PC-3 (cell line): ENCODE data around the gene PAK4. TPM values are rescaled to one million over a fixed set of nuclear protein-coding genes. Genes with fewer than 3 reads are reported as not detected.

Experiments
- ATAC-seq: fragments of 200-7000 bp; cut with Tn5 transposase; 2 replicates; pipeline ENCODE4 v1.9.1; 2020; ENCODE audit warnings: mild to moderate bottlenecking, moderate library complexity
- BruUV-seq: library from RNA; stranded (reverse); fragments of 400-500 nt; replicated peaks from 2 replicates; lab custom pipeline; 2021; lab: Mats Ljungman, UMichigan
- CTCF ChIA-PET: fragments of 300-600 bp; sonication (Branson Sonifier 250); formaldehyde crosslinking; loops from one replicate; lab custom pipeline; 2022; ENCODE audit warnings: antibody characterized with exemption; lab: Charles Lee
- POLR2A ChIA-PET: fragments of 300-600 bp; sonication (Branson Sonifier 250); formaldehyde crosslinking; loops from one replicate; lab custom pipeline; 2022; ENCODE audit warnings: antibody characterized with exemption; ENCODE audit not compliant: unreplicated experiment; lab: Charles Lee
- DNase-seq: peaks from one replicate; pipeline ENCODE4 v3.0.0-alpha.2; 2015
- H2AFZ ChIP-seq: fragments of 300-600 bp; sonication (generic); 2 replicates; pipeline ENCODE4 v1.6.0; 2016; ENCODE audit warnings: antibody characterized with exemption, low read length
- H3F3A ChIP-seq: fragments of 300-600 bp; sonication (generic); one replicate; pipeline ENCODE4 v1.6.0; 2017; ENCODE audit warnings: antibody characterized with exemption, low read length, control low read depth, mild to moderate bottlenecking; ENCODE audit not compliant: unreplicated experiment
- H3K27ac ChIP-seq: fragments of 300-600 bp; sonication (generic); 2 replicates; pipeline ENCODE4 v1.5.1; 2016; ENCODE audit warnings: mild to moderate bottlenecking, low read length
- H3K27me3 ChIP-seq: fragments of 300-600 bp; sonication (generic); 2 replicates; pipeline ENCODE4 v1.6.1; 2016; ENCODE audit warnings: low read length, mixed read lengths
- H3K36me3 ChIP-seq: fragments of 300-600 bp; sonication (generic); 2 replicates; pipeline ENCODE4 v1.6.1; 2016; ENCODE audit warnings: low read depth, mixed run types, low read length, mixed read lengths
- H3K4me1 ChIP-seq: fragments of 300-600 bp; sonication (generic); 2 replicates; pipeline ENCODE4 v1.5.1; 2016; ENCODE audit warnings: low read length; ENCODE audit not compliant: insufficient read depth
- H3K4me2 ChIP-seq: fragments of 300-600 bp; sonication (generic); 2 replicates; pipeline ENCODE4 v1.6.0; 2016; ENCODE audit warnings: low read length
- H3K4me3 ChIP-seq: fragments of 300-600 bp; sonication (generic); 2 replicates; pipeline ENCODE4 v1.5.1; 2016; ENCODE audit warnings: mild to moderate bottlenecking, low read length, mixed read lengths
- H3K79me2 ChIP-seq: fragments of 300-600 bp; sonication (generic); 2 replicates; pipeline ENCODE4 v1.6.1; 2017; ENCODE audit warnings: low read length, mixed read lengths
- H3K9ac ChIP-seq: fragments of 300-600 bp; sonication (generic); 2 replicates; pipeline ENCODE4 v1.6.0; 2016; ENCODE audit warnings: mild to moderate bottlenecking, low read length
- H3K9me2 ChIP-seq: fragments of 300-600 bp; sonication (generic); replicated peaks from 2 replicates; pipeline ENCODE4 v1.6.1; 2016; ENCODE audit warnings: mixed run types, low read length, mixed read lengths
- H3K9me3 ChIP-seq: fragments of 300-600 bp; sonication (generic); 2 replicates; pipeline ENCODE4 v1.6.1; 2016; ENCODE audit warnings: low read length, mixed read lengths
- H4K20me1 ChIP-seq: fragments of 300-600 bp; sonication (generic); 2 replicates; pipeline ENCODE4 v1.6.1; 2016; ENCODE audit warnings: low read length, mixed read lengths
- EZH2 ChIP-seq: fragments of 300-600 bp; sonication (generic); IDR thresholded peaks from one replicate; pipeline ENCODE4 v1.6.1; 2017; ENCODE audit warnings: antibody characterized with exemption, mild to moderate bottlenecking, low read length; ENCODE audit not compliant: unreplicated experiment
- EZH2phosphoT487 ChIP-seq: fragments of 300-600 bp; sonication (generic); IDR thresholded peaks from 2 replicates; pipeline ENCODE4 v1.6.1; 2018; ENCODE audit warnings: mild to moderate bottlenecking, antibody characterized with exemption, low read length, borderline replicate concordance
- intact Hi-C: fragments of 100-400 bp; cut with micrococcal nuclease; formaldehyde crosslinking; loops from 2 replicates; pipeline ENCODE4 v1.9.0; 2023
- total RNA-seq: library from RNA; depleted of rRNA; stranded (reverse); fragments of >200 nt; gene quantifications from 2 replicates; pipeline ENCODE4 v1.2.3, GENCODE V29; 2014
- TF ChIP-seq, protein P1 (sequence below): fragments of 300-600 bp; sonication (generic); conservative IDR thresholded peaks from 2 replicates; pipeline ENCODE4 v1.5.1; 2017; ENCODE audit warnings: antibody characterized with exemption, low read depth, mild to moderate bottlenecking, low read length

The PAK4 gene
- total RNA-seq, 1 experiment from 2014 or later: 13.5 TPM

DNA sequence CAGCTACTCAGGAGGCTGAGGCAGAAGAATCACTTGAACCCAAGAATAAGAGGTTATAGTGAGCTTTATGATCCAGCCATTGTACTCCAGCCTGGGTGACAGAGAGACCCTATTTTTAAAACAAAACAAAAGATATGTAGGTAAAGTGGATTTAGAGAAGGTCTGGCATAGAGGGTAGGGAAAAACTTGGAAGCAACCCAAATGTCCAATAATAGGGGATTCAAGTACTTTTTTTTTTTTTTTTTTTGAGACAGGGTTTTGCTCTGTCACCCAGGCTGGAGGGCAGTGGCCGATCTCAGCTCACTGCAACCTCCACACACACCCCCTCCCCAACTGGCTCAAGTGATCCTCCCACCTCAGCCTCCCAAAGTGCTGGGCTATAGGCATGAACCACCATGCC lies 5.8 kb upstream of the PAK4 start:
- Histone ChIP-seq H3K36me3 (no peaks in the 10 kb centered on the region), H4K20me1 (no peaks in the 10 kb centered on the region), H2AFZ (no peak overlapping the region), H3K27ac (no peak overlapping the region), H3K9ac (no peak overlapping the region), H3K79me2 (no peaks in the 10 kb centered on the region), H3K4me1 (no peaks in the 10 kb centered on the region), H3K9me2 (no peaks in the 10 kb centered on the region), H3K9me3 (no peaks in the 10 kb centered on the region), H3K4me3 (no peak overlapping the region), H3K4me2 (no peak overlapping the region), H3K27me3 (no peaks in the 10 kb centered on the region), H3F3A (no peaks in the 10 kb centered on the region)
- ChIA-PET POLR2A (no interaction called here), CTCF (no interaction called here)
- intact Hi-C loops: loop anchor here (10.0 kb wide), 1 partner anchor 65 kb away; no protein-coding TSS in a partner anchor
- DNase-seq: no peak
- ATAC-seq: no peak
- TF ChIP-seq EZH2 (no peak), EZH2phosphoT487 (no peak)
- TF ChIP-seq, protein P1, sequence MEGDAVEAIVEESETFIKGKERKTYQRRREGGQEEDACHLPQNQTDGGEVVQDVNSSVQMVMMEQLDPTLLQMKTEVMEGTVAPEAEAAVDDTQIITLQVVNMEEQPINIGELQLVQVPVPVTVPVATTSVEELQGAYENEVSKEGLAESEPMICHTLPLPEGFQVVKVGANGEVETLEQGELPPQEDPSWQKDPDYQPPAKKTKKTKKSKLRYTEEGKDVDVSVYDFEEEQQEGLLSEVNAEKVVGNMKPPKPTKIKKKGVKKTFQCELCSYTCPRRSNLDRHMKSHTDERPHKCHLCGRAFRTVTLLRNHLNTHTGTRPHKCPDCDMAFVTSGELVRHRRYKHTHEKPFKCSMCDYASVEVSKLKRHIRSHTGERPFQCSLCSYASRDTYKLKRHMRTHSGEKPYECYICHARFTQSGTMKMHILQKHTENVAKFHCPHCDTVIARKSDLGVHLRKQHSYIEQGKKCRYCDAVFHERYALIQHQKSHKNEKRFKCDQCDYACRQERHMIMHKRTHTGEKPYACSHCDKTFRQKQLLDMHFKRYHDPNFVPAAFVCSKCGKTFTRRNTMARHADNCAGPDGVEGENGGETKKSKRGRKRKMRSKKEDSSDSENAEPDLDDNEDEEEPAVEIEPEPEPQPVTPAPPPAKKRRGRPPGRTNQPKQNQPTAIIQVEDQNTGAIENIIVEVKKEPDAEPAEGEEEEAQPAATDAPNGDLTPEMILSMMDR: no peak
- BruUV-seq: no TSS peak

DNA sequence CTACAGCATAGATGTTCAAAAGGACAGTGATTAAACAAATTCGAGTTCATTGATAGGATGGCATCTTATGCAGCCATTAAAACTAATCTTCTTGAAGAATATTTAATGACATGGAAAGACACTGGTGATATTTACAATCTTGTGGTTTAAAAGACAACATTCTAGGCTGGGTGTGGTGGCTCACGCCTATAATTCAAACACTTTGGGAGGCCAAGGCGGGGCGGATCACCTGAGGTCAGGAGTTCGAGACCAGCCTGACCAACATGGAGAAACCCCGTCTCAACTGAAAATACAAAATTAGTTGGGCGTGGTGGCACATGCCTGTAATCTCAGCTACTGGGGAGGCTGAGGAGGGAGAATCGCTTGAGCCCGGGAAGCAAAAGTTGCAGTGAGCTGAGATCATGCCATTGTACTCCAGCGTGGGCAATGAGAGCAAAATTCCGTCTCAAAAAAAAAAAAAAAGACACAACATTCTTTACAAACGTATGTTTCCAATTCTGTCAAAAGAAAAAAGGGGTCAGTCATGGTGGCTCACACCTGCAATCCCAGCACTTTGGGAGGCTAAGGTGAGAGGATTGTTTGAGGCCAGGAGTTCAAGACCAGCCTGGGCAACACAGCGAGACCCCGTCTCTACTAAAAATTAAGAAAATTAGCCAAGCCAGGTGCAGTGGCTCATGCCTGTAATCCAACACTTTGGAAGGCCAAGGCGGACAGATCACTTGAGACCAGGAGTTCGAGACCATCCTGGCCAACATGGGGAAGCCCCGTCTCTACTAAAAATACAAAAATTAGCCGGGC lies 2.5 kb upstream of the PAK4 start:
- H4K20me1 ChIP-seq: peaks cover 8% of the 10 kb centered on the region; the same call in 1 of the 2 replicates
- H2AFZ ChIP-seq: no peak overlapping the region
- H3K36me3 ChIP-seq: no peaks in the 10 kb centered on the region
- TF ChIP-seq EZH2phosphoT487 (no peak), EZH2 (no peak)
- TF ChIP-seq, protein P1: no peak
- peaks cover 26% of the 10 kb centered on the region for H3K79me2 ChIP-seq
- DNase-seq (no peak), ATAC-seq (no peak)
- no peaks in the 10 kb centered on the region for H3K9me3 ChIP-seq
- POLR2A ChIA-PET: no interaction called here
- no peaks in the 10 kb centered on the region for H3K27me3 ChIP-seq
- H3K4me3 ChIP-seq: no peak overlapping the region
- no peaks in the 10 kb centered on the region for H3K9me2 ChIP-seq
- H3K4me2 ChIP-seq: no peak overlapping the region
- intact Hi-C loops: loop anchor here (1.0 to 2.0 kb wide), 2 partner anchors 64 to 206 kb away; no protein-coding TSS in a partner anchor
- no TSS peak for BruUV-seq
- CTCF ChIA-PET: no interaction called here
- H3K4me1 ChIP-seq: peaks cover 7% of the 10 kb centered on the region; the same call in 1 of the 2 replicates
- no peak overlapping the region for H3K27ac ChIP-seq
- no peak overlapping the region for H3K9ac ChIP-seq
- H3F3A ChIP-seq: no peaks in the 10 kb centered on the region
